K562 treated with DMSO at 1 percent for 12 hours (cell line): Measurements from ENCODE around the gene KRTAP19-6. TPM values are rescaled to one million over a fixed set of nuclear protein-coding genes. Genes with fewer than 3 reads are reported as not detected.

Experiments used
- total RNA-seq: library from RNA; unstranded; fragments of 300-600 nt; gene quantifications from 2 replicates; pipeline ENCODE4 v1.2.3, GENCODE V29; 2022; ENCODE audit not compliant: insufficient read depth

Gene KRTAP19-6
- not detected in 2 replicates for total RNA-seq

GRCh38 chr21:30541764-30542163, at the start of gene KRTAP19-6:
Gene KRTAP19-6, minus strand, starts transcription at chr21:30541864. Its CDS starts 31 bp downstream, at chr21:30541833.

GRCh38 chr21:30590297-30590696, 48.6 kb upstream of the KRTAP19-6 start, which contains the start of gene KRTAP22-2:
Gene KRTAP22-2, minus strand, starts transcription at chr21:30590397.

GRCh38 chr21:30561264-30561895, 19.7 kb upstream of the KRTAP19-6 start, which contains the start of gene KRTAP19-7:
Gene KRTAP19-7, minus strand, starts transcription at chr21:30561314. Its CDS starts 25 bp downstream, at chr21:30561289.

GRCh38 chr21:30502041-30502440, 39.6 kb downstream of the KRTAP19-6 start, which contains the start of gene KRTAP19-5:
Gene KRTAP19-5, minus strand, starts transcription at chr21:30502141. Its CDS starts 51 bp downstream, at chr21:30502090.

GRCh38 chr21:30497065-30497464, 44.6 kb downstream of the KRTAP19-6 start, which contains the start of gene KRTAP19-4:
Gene KRTAP19-4, minus strand, starts transcription at chr21:30497165. Its CDS starts 55 bp downstream, at chr21:30497110.

GRCh38 chr21:30491963-30492428, 49.7 kb downstream of the KRTAP19-6 start, which contains the start of gene KRTAP19-3:
Gene KRTAP19-3, minus strand, starts transcription at chr21:30492013. Its CDS starts 56 bp downstream, at chr21:30491957.

Other genes with a start within 250 kb of the KRTAP19-6 start
- not detected in 2 replicates for gene KRTAP26-1, start 221.5 kb downstream of the KRTAP19-6 start, total RNA-seq
- not detected in 2 replicates for gene KRTAP27-1, start 204.2 kb downstream of the KRTAP19-6 start, total RNA-seq
- not detected in 2 replicates for gene KRTAP23-1, start 193.3 kb downstream of the KRTAP19-6 start, total RNA-seq
- gene KRTAP13-2, start 169.6 kb downstream of the KRTAP19-6 start, total RNA-seq: not detected in 2 replicates
- gene KRTAP13-1, start 145.8 kb downstream of the KRTAP19-6 start, total RNA-seq: not detected in 2 replicates
- not detected in 2 replicates for gene KRTAP13-3, start 115.9 kb downstream of the KRTAP19-6 start, total RNA-seq
- not detected in 2 replicates for gene KRTAP13-4, start 111.6 kb downstream of the KRTAP19-6 start, total RNA-seq
- not detected in 2 replicates for gene KRTAP15-1, start 101.6 kb downstream of the KRTAP19-6 start, total RNA-seq
- not detected in 2 replicates for gene KRTAP19-1, start 61.5 kb downstream of the KRTAP19-6 start, total RNA-seq
- not detected in 2 replicates for gene KRTAP19-2, start 54.4 kb downstream of the KRTAP19-6 start, total RNA-seq
- gene KRTAP19-3, start 49.9 kb downstream of the KRTAP19-6 start, total RNA-seq: not detected in 2 replicates
- gene KRTAP19-4, start 44.7 kb downstream of the KRTAP19-6 start, total RNA-seq: not detected in 2 replicates
- gene KRTAP19-5, start 39.7 kb downstream of the KRTAP19-6 start, total RNA-seq: not detected in 2 replicates
- gene KRTAP19-7, start 19.4 kb upstream of the KRTAP19-6 start, total RNA-seq: not detected in 2 replicates
- not detected in 2 replicates for gene KRTAP22-2, start 48.5 kb upstream of the KRTAP19-6 start, total RNA-seq
- not detected in 2 replicates for gene KRTAP6-3, start 50.6 kb upstream of the KRTAP19-6 start, total RNA-seq
- gene KRTAP6-2, start 57.0 kb upstream of the KRTAP19-6 start, total RNA-seq: not detected in 2 replicates
- not detected in 2 replicates for gene KRTAP22-1, start 59.2 kb upstream of the KRTAP19-6 start, total RNA-seq
- gene KRTAP6-1, start 72.1 kb upstream of the KRTAP19-6 start, total RNA-seq: not detected in 2 replicates
- not detected in 2 replicates for gene KRTAP20-1, start 74.6 kb upstream of the KRTAP19-6 start, total RNA-seq
- gene KRTAP20-4, start 78.8 kb upstream of the KRTAP19-6 start, total RNA-seq: not detected in 2 replicates
- not detected in 2 replicates for gene KRTAP20-2, start 93.3 kb upstream of the KRTAP19-6 start, total RNA-seq
- not detected in 2 replicates for gene KRTAP20-3, start 101.0 kb upstream of the KRTAP19-6 start, total RNA-seq
- not detected in 2 replicates for gene KRTAP21-3, start 176.9 kb upstream of the KRTAP19-6 start, total RNA-seq
- gene KRTAP21-2, start 205.4 kb upstream of the KRTAP19-6 start, total RNA-seq: not detected in 2 replicates
- not detected in 2 replicates for gene KRTAP21-1, start 213.6 kb upstream of the KRTAP19-6 start, total RNA-seq